ENCODE results near the gene CAMK2G.
"Not testable (repeated sequence)": the region's sequence is repeated elsewhere in the genome, so short reads cannot be mapped to it uniquely, and the experiment has no call there.

CAMK2G gene

GRCh38 chr10:73840056-73840402, 34.3 kb downstream of the CAMK2G start:
- no peak for DNase-seq (ENCODE audit: low read depth in 2 of 2)

- DNase-seq (ENCODE audit: low read depth in 2 of 2) = no peak
Measured at GRCh38 chr10:73839276-73839966, 34.9 kb downstream of the CAMK2G start.

- DNase-seq (ENCODE audit: low read depth in 2 of 2) = no peak
Measured at GRCh38 chr10:73838827-73839226, 35.5 kb downstream of the CAMK2G start.

- no peak for DNase-seq (ENCODE audit: low read depth in 2 of 2)
Measured at GRCh38 chr10:73838008-73838567, 36.3 kb downstream of the CAMK2G start.

DNA sequence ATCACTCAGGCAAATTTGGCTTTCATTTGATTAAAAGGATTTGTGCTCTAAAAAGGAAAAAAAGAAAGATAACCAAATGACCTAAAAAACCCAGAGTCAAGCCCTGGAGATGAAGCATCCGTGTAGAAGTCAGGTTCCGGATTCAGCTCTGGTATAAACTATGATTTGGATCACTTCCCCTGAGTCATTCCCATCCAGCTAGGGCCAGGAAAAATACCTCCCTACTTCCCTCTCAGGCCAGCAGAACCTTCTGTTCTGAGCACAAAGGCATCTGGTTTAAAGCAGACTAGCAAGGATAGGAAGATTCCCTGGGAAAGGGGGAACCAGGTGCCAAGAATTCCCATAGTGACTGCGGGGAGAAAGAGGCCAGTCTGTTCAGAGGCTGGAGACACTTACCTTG, 37.3 kb downstream of the CAMK2G start:
- no peak for DNase-seq (ENCODE audit: low read depth in 2 of 2)

DNA sequence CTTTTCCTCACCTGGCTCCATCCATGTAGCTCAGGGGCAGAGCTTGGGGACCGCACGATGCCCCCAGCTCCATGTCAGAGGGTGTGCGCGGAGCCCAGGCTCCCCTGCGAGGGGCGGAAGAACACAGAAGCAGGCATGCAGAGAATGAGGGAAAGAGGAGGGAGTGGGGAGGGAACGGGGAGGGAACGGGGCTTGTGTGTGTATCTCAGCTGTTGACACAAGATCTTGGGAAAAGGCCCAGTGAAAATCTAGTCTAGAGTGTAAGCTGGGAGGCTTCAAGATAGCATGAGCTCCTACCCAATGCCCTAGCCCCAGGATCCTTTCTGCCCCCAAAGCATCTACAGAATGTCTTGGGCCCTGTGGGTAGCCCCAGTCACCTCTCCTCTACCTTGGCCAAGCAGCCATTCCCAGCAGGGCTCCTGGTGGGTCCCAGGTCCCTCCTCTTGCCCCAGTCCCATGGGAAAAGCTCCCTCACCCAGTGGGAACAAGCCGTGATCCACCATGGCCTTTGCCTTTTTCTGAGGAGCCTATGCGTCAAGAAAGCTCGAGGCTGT, 37.9 kb downstream of the CAMK2G start:
- DNase-seq (ENCODE audit: low read depth in 2 of 2) = no peak

- DNase-seq (ENCODE audit: low read depth in 2 of 2) = not testable (repeated sequence)
Measured at GRCh38 chr10:73829090-73829489, 45.3 kb downstream of the CAMK2G start.

DNA sequence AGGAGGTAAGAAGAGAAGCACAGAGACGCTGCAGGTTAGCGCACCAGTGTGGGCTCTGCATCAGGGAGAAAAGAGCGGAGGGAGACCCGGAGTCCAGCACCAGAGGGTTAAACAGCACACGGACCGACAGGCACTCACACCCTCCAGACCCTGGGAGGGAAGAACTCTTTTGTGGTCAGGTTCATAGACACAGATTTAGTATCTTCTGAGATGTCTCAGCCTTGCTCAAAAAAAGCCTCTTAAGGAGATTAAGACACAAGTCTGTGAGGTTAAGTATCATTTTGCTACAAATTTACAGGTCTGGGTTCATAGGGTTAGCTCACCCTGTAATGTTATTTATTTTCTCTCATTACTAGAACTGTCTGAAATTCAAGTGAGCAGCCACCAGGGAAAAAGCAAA, 46.2 kb downstream of the CAMK2G start:
- DNase-seq (ENCODE audit: low read depth in 2 of 2) = no peak

- no peak for DNase-seq (ENCODE audit: low read depth in 2 of 2)
Measured at GRCh38 chr10:73827346-73828089, 46.8 kb downstream of the CAMK2G start.

DNA sequence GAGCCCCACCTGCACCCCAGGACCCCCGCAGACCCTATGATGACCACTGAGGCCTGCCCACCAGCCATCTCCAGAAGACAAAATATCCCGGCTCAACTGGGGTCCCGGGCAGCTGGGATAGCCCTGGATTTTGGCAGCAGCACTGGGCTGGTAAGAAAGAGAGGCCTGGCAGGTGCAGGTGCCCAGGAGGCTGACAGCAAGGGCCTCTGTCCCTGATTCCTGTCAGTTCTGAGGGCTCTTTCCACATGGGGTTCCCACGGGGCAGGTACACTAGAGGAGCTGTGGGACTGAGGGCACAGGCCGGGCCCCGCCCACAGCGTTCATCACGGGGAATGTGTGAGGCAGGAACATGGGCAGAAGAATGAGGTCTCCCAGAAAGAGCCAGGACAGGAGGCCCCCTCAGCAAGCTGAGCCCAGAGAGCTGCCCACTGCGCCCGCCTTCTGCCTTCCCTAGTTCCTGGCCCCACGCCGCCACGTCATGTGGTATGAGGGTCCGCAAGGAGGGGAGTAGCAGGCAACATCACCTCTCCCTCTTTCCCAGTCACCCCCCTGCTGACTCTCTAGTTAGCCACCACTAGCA, 50.1 kb downstream of the CAMK2G start:
- DNase-seq (ENCODE audit: low read depth in 2 of 2) = no peak

- no peak for DNase-seq (ENCODE audit: low read depth in 2 of 2)
Measured at GRCh38 chr10:73823391-73823790, 51.0 kb downstream of the CAMK2G start.

DNA sequence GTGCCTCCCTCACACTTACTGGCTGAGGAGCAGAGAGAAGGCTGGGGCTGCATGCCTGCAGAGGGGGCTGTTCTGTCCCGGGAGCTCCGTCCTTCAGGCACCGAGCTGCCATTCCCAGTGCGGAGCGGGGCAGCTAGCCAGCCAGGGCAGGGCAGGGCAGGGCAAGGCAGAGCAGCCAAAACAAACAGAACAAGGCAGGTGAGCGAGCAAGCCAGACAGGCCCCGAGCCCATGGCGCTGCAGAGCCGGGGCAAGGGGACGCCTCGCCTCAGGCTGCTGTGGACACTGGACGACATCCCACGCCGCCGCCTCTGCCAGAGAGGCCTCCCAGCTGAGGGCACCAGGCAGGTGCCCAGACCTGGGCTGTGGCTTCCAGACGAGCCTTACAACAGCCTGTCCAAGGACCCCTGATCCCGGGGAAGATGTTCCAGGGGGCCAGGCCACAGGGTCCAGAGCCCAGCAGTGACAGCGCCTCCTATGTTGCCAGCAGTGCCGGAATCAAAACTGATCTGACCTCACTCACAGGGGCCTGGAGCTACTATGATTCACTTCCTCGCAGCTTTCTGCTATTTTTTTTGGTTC, 54.8 kb downstream of the CAMK2G start:
- no peak for DNase-seq (ENCODE audit: low read depth in 2 of 2)

DNA sequence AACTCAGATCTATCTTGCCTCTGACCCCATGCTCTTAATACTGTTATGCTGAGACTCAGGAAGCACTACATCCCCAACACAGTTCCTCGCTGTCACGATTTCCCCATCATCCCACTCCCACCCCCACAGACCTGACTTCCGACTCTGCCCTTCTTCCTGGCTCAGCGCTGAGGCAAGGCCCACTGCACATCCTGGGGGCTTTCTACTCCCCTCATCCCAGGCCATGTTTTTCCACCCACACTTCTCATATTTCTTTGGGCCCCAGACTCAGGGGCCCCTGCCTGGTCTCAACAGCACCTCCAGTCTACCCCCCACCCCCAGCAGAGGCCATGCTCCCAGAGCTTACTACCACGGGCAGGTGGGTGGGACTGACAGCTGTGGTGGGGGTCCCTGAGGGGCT, 55.3 kb downstream of the CAMK2G start:
- no peak for DNase-seq (ENCODE audit: low read depth in 2 of 2)

DNA sequence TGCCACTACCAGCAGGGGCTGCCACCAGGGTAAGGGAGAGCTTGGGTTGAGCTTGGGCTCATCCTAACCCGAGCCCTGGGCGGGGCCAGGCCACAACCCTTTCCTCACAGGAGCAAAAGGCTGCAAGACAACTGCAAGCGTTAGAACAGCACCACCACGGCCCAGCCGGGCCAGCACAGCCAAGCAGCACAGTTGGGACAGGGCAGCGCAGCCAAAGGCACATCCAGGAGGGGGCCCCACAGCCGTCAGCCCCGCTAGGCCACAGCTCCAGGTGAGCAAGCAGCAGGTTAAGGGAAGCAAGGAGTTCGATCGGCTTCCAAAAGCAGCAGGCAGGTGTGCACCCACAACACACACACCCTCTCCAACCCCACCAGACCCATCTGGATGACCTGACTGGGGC, 56.0 kb downstream of the CAMK2G start:
- DNase-seq (ENCODE audit: low read depth in 2 of 2) = no peak

DNA sequence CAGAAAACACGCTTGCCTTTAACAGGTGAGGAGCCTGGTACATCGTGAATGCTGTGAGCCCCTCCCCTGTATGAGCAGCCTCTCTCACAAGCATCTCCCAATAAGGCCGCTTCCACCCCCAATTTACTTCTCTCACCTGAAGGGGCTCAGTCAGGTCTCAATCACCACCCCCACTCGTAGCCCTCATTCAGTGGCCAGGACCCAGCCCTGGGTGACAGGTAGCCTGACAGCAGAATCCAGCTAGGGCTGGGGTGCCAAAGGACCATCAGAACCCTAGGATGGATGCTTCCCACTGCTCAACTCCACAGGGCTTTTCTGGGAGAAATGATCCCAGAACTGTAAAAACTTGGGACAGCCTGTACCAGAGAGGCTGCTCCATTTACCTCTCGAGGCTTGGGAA, 56.5 kb downstream of the CAMK2G start:
- no peak for DNase-seq (ENCODE audit: low read depth in 2 of 2)

DNA sequence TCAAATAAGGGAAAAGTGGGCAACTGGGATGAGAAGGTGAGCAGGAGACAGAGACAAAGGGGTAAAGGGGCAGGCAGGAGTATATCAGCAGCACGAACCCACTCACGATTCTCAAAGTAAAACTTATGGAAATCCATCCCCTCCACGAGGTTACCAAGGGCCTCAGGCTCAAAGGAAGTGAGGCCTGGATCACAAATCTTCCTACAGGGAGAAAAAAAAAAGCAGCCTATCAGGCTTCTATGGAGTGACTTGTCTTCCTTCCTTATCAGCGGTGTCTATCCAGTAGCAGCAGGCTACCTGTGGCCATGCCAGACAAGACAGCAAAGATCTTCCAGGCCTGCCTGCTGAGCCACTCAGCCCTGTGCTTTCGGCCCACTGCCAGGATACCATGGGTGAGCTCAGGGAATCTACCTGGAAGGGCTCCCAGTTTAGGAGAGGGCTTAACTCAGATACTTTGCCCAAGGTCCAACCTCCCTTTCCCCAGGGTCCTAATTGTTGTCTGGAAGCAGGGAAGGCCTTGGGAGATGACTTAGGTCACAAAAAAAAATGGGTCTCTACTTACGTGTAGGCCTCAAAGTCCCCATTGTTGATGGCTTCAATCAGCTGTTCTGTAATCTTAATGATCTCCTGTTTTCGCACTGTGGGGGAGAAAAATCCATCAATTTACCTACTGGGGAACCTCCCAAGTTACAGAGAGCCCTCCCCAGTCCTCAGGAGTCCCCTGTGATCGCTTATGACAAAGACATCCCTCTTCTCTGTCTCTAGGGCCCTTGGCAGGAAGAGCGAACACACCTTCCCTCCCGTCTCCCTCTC, 57.2 kb downstream of the CAMK2G start:
- no peak for DNase-seq (ENCODE audit: low read depth in 2 of 2)

DNA sequence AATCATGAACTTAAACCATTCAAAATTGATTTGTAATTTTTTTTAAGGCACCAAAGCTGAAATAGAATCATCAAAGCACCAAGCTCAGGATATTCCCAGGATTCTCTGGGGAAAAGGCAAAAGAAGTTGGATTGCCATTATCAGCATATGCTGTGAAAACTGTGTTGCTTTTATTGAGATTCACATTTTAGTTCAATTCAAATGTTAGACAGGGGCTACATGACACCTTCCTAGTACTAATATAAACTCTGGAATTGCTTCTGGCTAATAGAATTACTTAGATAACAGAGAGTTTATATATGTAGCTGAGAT, 58.7 kb downstream of the CAMK2G start:
- no peak for DNase-seq (ENCODE audit: low read depth in 2 of 2)

DNA sequence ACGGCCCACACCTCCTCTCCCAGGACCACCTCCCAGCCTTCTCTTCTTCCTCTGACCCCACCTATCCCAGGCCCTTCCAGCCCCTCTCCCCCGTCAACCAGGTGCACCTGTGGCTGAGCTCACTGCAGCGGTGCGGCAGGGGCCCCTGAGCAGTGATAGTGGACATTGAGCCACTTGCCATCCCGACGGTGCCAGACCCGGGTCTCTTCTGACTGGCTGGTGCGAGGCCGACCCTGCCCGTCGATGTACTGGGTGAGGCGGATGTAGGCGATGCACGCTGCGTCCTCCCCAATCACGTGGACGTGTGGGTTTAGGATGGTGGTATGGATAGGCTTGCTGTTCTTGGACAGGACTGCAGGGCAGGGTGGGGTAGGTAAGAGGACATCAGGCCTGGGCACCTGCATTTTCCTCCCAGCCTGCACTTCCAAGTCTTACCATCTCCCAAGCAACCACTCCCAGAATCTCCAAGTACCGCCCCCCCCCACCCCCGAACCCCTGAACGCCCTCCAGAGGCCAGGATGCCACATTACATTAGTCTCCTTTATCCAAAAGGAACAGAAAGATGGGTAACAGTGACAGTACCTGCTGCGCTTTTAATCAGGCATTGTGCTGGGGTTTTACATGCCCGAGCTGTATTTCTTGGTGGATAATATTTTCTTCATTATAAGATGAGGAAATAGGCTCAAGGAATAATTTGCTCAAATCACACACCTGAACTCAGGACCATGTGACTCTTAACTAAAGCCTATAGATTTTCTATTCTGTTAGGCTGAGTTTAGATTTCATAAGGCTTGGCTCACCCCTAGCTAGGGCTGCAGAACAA, 59.2 kb downstream of the CAMK2G start:
- no peak for DNase-seq (ENCODE audit: low read depth in 2 of 2)

DNA sequence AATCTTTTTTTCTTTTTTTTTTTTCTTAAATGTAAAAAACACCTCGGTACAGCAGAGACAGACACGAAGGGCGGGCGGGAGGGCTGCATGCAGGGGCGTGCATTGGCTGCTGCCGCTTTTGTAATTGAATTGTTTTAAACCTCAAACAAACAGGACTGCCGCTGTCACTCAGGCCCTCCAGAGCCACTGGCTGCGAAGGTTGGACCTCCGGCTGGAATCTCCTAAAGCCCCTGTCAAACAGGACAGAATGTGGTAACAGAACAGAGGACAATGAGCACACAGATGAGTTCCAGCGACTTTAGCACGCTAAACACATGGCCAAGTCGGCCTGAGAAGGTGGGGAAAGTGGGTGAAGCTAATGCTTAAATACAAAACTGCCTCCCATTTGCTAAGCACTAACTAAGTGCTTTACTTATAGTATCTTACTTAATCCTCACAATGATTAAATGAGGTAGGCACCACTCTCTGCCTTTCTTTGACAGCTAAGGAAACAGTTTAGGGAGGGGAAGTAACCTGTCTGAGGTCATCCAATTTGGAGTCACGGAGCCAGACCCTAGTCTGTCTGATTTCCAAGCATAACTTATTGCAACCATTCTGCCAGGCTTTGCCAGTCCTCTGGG, 60.0 kb downstream of the CAMK2G start:
- no peak for DNase-seq (ENCODE audit: low read depth in 2 of 2)

- DNase-seq (ENCODE audit: low read depth in 2 of 2) = no peak
Measured at GRCh38 chr10:73813333-73813732, 61.0 kb downstream of the CAMK2G start.

All from activated CD4-positive, alpha-beta T cell treated with anti-CD3 and anti-CD28 coated beads for 24 hours (primary cell).